Gastroesophageal sphincter (tissue), 3 donors: ENCODE data around the gene TMEM37.

Source experiments
- EP300 ChIP-seq: sonication (generic); formaldehyde crosslinking; IDR thresholded peaks from one replicate; pipeline ENCODE4 v1.6.1; 2017; ENCODE audit warnings: antibody characterized with exemption, mild to moderate bottlenecking
- POLR2A ChIP-seq, 2 donors: fragments of 450-650 bp; IDR thresholded peaks; one replicate each; pipeline ENCODE4 v1.6.1; 2017; ENCODE audit warnings: antibody characterized with exemption in 2 of 2, mild to moderate bottlenecking in 2 of 2, moderate library complexity in 1 of 2
- POLR2AphosphoS5 ChIP-seq: sonication (generic); formaldehyde crosslinking; IDR thresholded peaks from one replicate; pipeline ENCODE4 v1.6.1; 2017; ENCODE audit warnings: antibody characterized with exemption
- TF ChIP-seq, protein P1 (sequence below), 4 experiments: fragments of 200-600 bp in 2 of 4; fragments of 450-650 bp in 2 of 4; sonication (generic) in 1 of 4; IDR thresholded peaks; one replicate each; pipeline ENCODE4 v1.5.1; 2017 to 2019; ENCODE audit warnings: antibody characterized with exemption in 4 of 4, mild to moderate bottlenecking in 2 of 4, moderate library complexity in 2 of 4

DNA sequence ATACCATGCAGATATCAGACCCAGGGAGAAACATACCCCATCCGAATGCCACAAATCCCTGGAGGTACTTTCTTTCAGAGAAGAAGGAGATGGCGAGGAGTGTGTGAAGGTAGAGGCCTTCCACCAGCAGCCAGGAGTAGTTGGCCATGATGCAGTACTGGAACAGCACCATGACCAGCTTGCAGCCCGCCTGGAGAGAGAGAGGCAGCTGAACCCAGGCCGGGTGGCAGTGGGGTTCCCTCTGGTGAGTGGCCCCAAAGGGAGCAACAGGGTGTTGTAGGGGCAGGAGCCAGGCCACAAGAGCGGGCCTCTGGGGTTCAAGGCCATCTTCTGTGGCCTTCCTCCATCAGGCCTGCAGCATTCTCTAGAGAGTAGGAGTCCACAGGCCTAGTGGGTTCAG is 30.2 kb downstream of the TMEM37 start:
- TF ChIP-seq, protein P1, sequence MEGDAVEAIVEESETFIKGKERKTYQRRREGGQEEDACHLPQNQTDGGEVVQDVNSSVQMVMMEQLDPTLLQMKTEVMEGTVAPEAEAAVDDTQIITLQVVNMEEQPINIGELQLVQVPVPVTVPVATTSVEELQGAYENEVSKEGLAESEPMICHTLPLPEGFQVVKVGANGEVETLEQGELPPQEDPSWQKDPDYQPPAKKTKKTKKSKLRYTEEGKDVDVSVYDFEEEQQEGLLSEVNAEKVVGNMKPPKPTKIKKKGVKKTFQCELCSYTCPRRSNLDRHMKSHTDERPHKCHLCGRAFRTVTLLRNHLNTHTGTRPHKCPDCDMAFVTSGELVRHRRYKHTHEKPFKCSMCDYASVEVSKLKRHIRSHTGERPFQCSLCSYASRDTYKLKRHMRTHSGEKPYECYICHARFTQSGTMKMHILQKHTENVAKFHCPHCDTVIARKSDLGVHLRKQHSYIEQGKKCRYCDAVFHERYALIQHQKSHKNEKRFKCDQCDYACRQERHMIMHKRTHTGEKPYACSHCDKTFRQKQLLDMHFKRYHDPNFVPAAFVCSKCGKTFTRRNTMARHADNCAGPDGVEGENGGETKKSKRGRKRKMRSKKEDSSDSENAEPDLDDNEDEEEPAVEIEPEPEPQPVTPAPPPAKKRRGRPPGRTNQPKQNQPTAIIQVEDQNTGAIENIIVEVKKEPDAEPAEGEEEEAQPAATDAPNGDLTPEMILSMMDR (IDR thresholded peaks at IDR 0.05): no peak
- TF ChIP-seq POLR2A (IDR thresholded peaks at IDR 0.05) (no peak), EP300 (no peak), POLR2AphosphoS5 (no peak)
